Measurements from ENCODE around the gene TNFAIP8L1. TPM values are rescaled to one million over a fixed set of nuclear protein-coding genes. Genes with fewer than 3 reads are reported as not detected.

Gene TNFAIP8L1
- total RNA-seq, 1 experiment from 2014 or later = 8.3 TPM

DNA sequence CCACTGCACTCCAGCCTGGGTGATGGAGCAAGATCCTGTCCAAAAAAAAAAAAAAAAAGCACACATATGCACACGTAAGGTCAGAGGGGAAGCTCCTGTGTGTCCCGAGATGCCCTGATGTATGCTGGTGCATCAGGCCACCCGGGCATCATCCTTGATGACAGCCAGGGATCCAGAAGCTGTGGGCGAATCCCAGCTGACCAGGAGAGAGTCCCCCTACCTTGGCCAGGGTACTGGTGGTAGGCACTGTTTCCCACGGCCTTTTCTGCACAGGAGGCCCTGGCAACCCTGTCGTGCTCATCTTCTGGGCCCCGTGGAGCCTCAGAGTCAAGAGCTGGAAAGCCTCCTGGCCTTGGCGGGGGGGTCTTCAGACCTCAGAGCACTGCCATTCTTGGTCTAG is 16.8 kb downstream of the TNFAIP8L1 start:
- ChIA-PET CTCF (no interaction called here), POLR2A (ENCODE audit: unreplicated experiment) (interaction anchor here (0.7 kb wide), 1 partner anchor 22 kb away, joined by 9 read pairs; no protein-coding TSS in a partner anchor)
- Histone ChIP-seq H3K27ac (ENCODE audit: low read length) (no peak overlapping the region), H3K27me3 (ENCODE audit: low read length) (no peaks in the 10 kb centered on the region), H3K9me3 (ENCODE audit: low read length) (no peaks in the 10 kb centered on the region), H3K4me2 (ENCODE audit: low read length) (no peak overlapping the region), H3K36me3 (ENCODE audit: low read depth, low read length) (peaks cover 35% of the 10 kb centered on the region), H3F3A (ENCODE audit: low read length, unreplicated experiment) (no peaks in the 10 kb centered on the region), H2AFZ (ENCODE audit: low read length) (no peak overlapping the region), H3K79me2 (ENCODE audit: low read length) (no peaks in the 10 kb centered on the region), H3K9ac (ENCODE audit: low read length) (no peak overlapping the region), H3K9me2 (replicated peaks; ENCODE audit: low read length) (no peaks in the 10 kb centered on the region), H3K4me1 (ENCODE audit: insufficient read depth, low read length) (no peaks in the 10 kb centered on the region), H4K20me1 (ENCODE audit: low read length) (no peaks in the 10 kb centered on the region), H3K4me3 (ENCODE audit: low read length) (no peak overlapping the region)
- ATAC-seq (no peak), DNase-seq (no peak)
- intact Hi-C loops (cut with micrococcal nuclease) = no loop called here
- no TSS peak for BruUV-seq (replicated peaks)
- TF ChIP-seq, protein P1, sequence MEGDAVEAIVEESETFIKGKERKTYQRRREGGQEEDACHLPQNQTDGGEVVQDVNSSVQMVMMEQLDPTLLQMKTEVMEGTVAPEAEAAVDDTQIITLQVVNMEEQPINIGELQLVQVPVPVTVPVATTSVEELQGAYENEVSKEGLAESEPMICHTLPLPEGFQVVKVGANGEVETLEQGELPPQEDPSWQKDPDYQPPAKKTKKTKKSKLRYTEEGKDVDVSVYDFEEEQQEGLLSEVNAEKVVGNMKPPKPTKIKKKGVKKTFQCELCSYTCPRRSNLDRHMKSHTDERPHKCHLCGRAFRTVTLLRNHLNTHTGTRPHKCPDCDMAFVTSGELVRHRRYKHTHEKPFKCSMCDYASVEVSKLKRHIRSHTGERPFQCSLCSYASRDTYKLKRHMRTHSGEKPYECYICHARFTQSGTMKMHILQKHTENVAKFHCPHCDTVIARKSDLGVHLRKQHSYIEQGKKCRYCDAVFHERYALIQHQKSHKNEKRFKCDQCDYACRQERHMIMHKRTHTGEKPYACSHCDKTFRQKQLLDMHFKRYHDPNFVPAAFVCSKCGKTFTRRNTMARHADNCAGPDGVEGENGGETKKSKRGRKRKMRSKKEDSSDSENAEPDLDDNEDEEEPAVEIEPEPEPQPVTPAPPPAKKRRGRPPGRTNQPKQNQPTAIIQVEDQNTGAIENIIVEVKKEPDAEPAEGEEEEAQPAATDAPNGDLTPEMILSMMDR (conservative IDR thresholded peaks at IDR 0.05; ENCODE audit: low read depth, low read length) = no peak
- no peak for TF ChIP-seq EZH2phosphoT487 (IDR thresholded peaks at IDR 0.05; ENCODE audit: borderline replicate concordance, low read length)
- no peak for TF ChIP-seq EZH2 (IDR thresholded peaks at IDR 0.05; ENCODE audit: low read length, unreplicated experiment)

DNA sequence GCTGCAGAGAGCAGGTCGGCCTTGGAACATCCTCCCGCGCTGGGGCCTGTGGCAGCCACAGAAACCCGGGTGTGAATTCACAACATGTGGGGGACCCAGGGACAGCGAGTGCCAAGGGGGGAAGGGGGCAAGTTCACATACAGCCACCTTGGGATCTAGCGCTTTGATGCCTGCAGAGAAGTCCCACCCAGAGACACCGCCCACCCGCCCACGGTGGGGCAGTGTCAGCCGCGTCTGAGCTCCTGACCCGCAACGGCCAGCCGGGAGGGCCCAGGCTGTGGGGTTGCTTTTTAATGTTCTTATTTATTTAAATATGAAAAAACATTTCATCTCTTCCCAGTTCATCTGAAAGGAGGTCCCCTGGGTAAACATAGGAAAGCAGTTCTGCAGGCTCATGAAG is 17.9 kb downstream of the TNFAIP8L1 start:
- no peak for ATAC-seq
- Histone ChIP-seq H3K27ac (ENCODE audit: low read length) (no peak overlapping the region), H2AFZ (ENCODE audit: low read length) (no peak overlapping the region), H3K79me2 (ENCODE audit: low read length) (no peaks in the 10 kb centered on the region), H3K4me2 (ENCODE audit: low read length) (no peak overlapping the region), H3K4me3 (ENCODE audit: low read length) (no peak overlapping the region), H3F3A (ENCODE audit: low read length, unreplicated experiment) (no peaks in the 10 kb centered on the region), H3K9me3 (ENCODE audit: low read length) (no peaks in the 10 kb centered on the region), H3K27me3 (ENCODE audit: low read length) (no peaks in the 10 kb centered on the region), H3K4me1 (ENCODE audit: insufficient read depth, low read length) (no peaks in the 10 kb centered on the region), H3K36me3 (ENCODE audit: low read depth, low read length) (peaks cover 41% of the 10 kb centered on the region), H4K20me1 (ENCODE audit: low read length) (peaks cover 3% of the 10 kb centered on the region; the same call in 1 of the 2 replicates), H3K9me2 (replicated peaks; ENCODE audit: low read length) (no peaks in the 10 kb centered on the region), H3K9ac (ENCODE audit: low read length) (no peak overlapping the region)
- POLR2A ChIA-PET (ENCODE audit: unreplicated experiment) = no interaction called here
- CTCF ChIA-PET = no interaction called here
- no TSS peak for BruUV-seq (replicated peaks)
- TF ChIP-seq, protein P1 (conservative IDR thresholded peaks at IDR 0.05; ENCODE audit: low read depth, low read length) = no peak
- no peak for TF ChIP-seq EZH2 (IDR thresholded peaks at IDR 0.05; ENCODE audit: low read length, unreplicated experiment)
- TF ChIP-seq EZH2phosphoT487 (IDR thresholded peaks at IDR 0.05; ENCODE audit: borderline replicate concordance, low read length) = no peak
- DNase-seq = no peak
- intact Hi-C loops (cut with micrococcal nuclease) = no loop called here

DNA sequence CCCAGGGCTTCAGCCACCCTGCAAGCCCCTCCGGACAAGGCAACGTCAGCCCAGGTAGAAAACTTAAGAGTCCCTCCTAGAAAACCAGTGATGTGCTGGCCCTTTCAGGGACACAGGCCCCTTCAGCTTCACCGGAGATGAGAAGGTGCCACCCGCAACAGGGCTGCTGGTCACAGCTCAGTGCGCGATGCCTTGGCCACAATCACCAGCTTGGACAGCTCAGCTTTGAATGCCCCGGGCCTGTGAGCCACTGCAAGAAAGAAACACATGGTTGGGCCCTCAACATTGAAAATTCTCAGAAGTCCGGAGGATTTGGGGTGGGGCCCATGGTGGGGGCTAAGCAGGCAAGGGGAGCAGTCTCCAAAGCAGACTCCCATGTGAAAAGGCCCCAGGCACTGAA is 18.5 kb downstream of the TNFAIP8L1 start:
- peaks cover 4% of the 10 kb centered on the region; the same call in 1 of the 2 replicates for H4K20me1 ChIP-seq (ENCODE audit: low read length)
- H3K4me1 ChIP-seq (ENCODE audit: insufficient read depth, low read length) = no peaks in the 10 kb centered on the region
- CTCF ChIA-PET = no interaction called here
- no TSS peak for BruUV-seq (replicated peaks)
- H3K4me2 ChIP-seq (ENCODE audit: low read length) = no peak overlapping the region
- peaks cover 44% of the 10 kb centered on the region for H3K36me3 ChIP-seq (ENCODE audit: low read depth, low read length)
- no peak overlapping the region for H3K9ac ChIP-seq (ENCODE audit: low read length)
- no peaks in the 10 kb centered on the region for H3K9me2 ChIP-seq (replicated peaks; ENCODE audit: low read length)
- H3K27me3 ChIP-seq (ENCODE audit: low read length) = no peaks in the 10 kb centered on the region
- no peak overlapping the region for H3K27ac ChIP-seq (ENCODE audit: low read length)
- no peaks in the 10 kb centered on the region for H3K79me2 ChIP-seq (ENCODE audit: low read length)
- intact Hi-C loops (cut with micrococcal nuclease) = no loop called here
- POLR2A ChIA-PET (ENCODE audit: unreplicated experiment) = no interaction called here
- no peak overlapping the region for H3K4me3 ChIP-seq (ENCODE audit: low read length)
- no peak for TF ChIP-seq EZH2phosphoT487 (IDR thresholded peaks at IDR 0.05; ENCODE audit: borderline replicate concordance, low read length)
- TF ChIP-seq, protein P1 (conservative IDR thresholded peaks at IDR 0.05; ENCODE audit: low read depth, low read length) = no peak
- TF ChIP-seq EZH2 (IDR thresholded peaks at IDR 0.05; ENCODE audit: low read length, unreplicated experiment) = no peak
- H3K9me3 ChIP-seq (ENCODE audit: low read length) = no peaks in the 10 kb centered on the region
- ATAC-seq = no peak
- DNase-seq = no peak
- H3F3A ChIP-seq (ENCODE audit: low read length, unreplicated experiment) = no peaks in the 10 kb centered on the region
- H2AFZ ChIP-seq (ENCODE audit: low read length) = no peak overlapping the region

All from PC-3 (cell line).